ENCODE data around the gene BAD. TPM values are rescaled to one million over a fixed set of nuclear protein-coding genes. Genes with fewer than 3 reads are reported as not detected.

Gene BAD
- total RNA-seq, 1 experiment from 2014 or later = 67.4 TPM

DNA sequence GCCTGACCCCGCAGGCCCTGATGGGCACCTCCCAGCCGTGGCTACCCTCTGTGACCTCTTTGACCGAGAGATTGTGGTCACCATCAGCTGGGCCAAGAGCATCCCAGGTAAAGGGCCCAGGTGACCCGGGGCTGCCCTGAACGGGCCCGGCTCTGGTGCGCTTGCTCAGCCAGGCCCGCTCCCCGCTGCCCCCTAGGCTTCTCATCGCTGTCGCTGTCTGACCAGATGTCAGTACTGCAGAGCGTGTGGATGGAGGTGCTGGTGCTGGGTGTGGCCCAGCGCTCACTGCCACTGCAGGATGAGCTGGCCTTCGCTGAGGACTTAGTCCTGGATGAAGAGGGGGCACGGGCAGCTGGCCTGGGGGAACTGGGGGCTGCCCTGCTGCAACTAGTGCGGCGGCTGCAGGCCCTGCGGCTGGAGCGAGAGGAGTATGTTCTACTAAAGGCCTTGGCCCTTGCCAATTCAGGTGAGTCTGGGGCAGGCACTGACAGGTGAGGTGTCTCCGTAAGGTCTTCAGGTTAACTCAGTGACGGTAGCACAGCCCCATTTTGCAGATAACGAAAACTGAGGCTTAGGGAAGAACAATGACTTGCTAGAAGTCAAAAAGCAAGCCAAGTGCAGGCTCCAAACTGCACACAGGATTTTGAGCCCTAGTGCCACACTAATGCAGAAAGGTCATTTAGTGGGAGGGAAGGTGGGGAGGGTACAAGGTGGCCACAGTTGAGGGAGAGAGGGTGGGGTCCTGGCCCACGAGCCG is 30.5 kb upstream of the BAD start:
- H3K4me1 Mint-ChIP-seq (ENCODE audit: insufficient read depth, unreplicated experiment) = peaks cover 28% of the 10 kb centered on the region
- H3K36me3 Mint-ChIP-seq (ENCODE audit: insufficient read depth, unreplicated experiment) = peaks cover 59% of the 10 kb centered on the region
- intact Hi-C loops (cut with micrococcal nuclease) = no loop called here
- no peak for DNase-seq (ENCODE audit: unreplicated experiment)
- ChIA-PET CTCF (interaction anchor here (1.5 to 10.2 kb wide), 3 partner anchors 16 to 134 kb away, joined by 3 to 148 read pairs (median 95); partner anchors contain the start of gene RPS6KA4), POLR2A (interaction anchor here (1.3 to 5.8 kb wide), 3 partner anchors 12 to 69 kb away, joined by 5 to 285 read pairs (median 64); partner anchors contain the start of genes CCDC88B, ESRRA and PPP1R14B)
- H3K27me3 Mint-ChIP-seq (ENCODE audit: insufficient read depth, unreplicated experiment) = no peaks in the 10 kb centered on the region
- H3K27ac Mint-ChIP-seq (ENCODE audit: low read depth, unreplicated experiment) = no peak overlapping the region
- no TSS peak for BruUV-seq (replicated peaks)
- no peak overlapping the region for H3K4me3 Mint-ChIP-seq (ENCODE audit: unreplicated experiment)
- TF ChIP-seq, protein P1, sequence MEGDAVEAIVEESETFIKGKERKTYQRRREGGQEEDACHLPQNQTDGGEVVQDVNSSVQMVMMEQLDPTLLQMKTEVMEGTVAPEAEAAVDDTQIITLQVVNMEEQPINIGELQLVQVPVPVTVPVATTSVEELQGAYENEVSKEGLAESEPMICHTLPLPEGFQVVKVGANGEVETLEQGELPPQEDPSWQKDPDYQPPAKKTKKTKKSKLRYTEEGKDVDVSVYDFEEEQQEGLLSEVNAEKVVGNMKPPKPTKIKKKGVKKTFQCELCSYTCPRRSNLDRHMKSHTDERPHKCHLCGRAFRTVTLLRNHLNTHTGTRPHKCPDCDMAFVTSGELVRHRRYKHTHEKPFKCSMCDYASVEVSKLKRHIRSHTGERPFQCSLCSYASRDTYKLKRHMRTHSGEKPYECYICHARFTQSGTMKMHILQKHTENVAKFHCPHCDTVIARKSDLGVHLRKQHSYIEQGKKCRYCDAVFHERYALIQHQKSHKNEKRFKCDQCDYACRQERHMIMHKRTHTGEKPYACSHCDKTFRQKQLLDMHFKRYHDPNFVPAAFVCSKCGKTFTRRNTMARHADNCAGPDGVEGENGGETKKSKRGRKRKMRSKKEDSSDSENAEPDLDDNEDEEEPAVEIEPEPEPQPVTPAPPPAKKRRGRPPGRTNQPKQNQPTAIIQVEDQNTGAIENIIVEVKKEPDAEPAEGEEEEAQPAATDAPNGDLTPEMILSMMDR (IDR thresholded peaks at IDR 0.05; ENCODE audit: unreplicated experiment) = no peak
- no peaks in the 10 kb centered on the region for H3K9me3 Mint-ChIP-seq (ENCODE audit: unreplicated experiment)

- Mint-ChIP-seq H3K27me3 (ENCODE audit: insufficient read depth, unreplicated experiment) (no peaks in the 10 kb centered on the region), H3K4me1 (ENCODE audit: insufficient read depth, unreplicated experiment) (peaks cover 21% of the 10 kb centered on the region), H3K27ac (ENCODE audit: low read depth, unreplicated experiment) (no peak overlapping the region), H3K9me3 (ENCODE audit: unreplicated experiment) (no peaks in the 10 kb centered on the region), H3K4me3 (ENCODE audit: unreplicated experiment) (no peak overlapping the region), H3K36me3 (ENCODE audit: insufficient read depth, unreplicated experiment) (peaks cover 65% of the 10 kb centered on the region)
- CTCF ChIA-PET = interaction anchor here (1.0 to 10.2 kb wide), 4 partner anchors 17 to 135 kb away, joined by 3 to 148 read pairs (median 49); partner anchors contain the start of gene RPS6KA4
- intact Hi-C loops (cut with micrococcal nuclease) = no loop called here
- TF ChIP-seq, protein P1 (IDR thresholded peaks at IDR 0.05; ENCODE audit: unreplicated experiment) = no peak
- no TSS peak for BruUV-seq (replicated peaks)
- no peak for DNase-seq (ENCODE audit: unreplicated experiment)
- POLR2A ChIA-PET = interaction anchor here (1.3 to 5.8 kb wide), 2 partner anchors 11 to 68 kb away, joined by 5 to 64 read pairs; partner anchors contain the start of genes ESRRA and PPP1R14B
Observed at GRCh38 chr11:64314146-64314804, 29.8 kb upstream of the BAD start.

DNA sequence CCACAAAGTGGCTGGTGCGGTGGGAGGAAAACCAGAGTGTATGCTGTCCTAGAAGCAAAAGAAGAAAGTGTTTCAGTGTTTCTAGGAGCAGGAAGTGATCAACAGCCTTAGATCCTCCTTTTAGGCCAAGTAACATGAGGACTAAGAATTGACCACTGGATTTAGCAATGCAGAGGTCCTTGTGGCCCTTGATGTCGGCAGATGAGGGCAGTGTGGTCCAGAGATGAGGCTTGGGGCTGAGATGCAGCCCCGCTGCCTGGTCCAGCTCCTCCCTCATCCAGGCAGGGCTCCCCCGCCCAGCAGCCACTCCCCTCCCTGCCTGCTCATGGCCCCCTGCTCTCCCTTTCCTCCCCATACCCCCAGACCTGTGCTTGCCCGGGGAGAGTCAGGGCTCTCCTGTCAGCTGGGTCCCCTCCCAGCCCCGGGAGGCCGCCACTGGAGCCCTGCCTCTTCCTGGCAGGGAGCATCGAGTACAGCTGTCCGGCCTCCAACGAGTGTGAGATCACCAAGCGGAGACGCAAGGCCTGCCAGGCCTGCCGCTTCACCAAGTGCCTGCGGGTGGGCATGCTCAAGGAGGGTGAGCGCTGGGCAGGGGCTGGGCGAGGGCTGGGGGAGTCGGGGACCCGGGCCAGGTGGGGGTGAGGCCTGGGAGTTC is 29.2 kb upstream of the BAD start:
- Mint-ChIP-seq H3K36me3 (ENCODE audit: insufficient read depth, unreplicated experiment) (peaks cover 71% of the 10 kb centered on the region), H3K9me3 (ENCODE audit: unreplicated experiment) (no peaks in the 10 kb centered on the region), H3K4me1 (ENCODE audit: insufficient read depth, unreplicated experiment) (peaks cover 15% of the 10 kb centered on the region), H3K4me3 (ENCODE audit: unreplicated experiment) (no peak overlapping the region), H3K27me3 (ENCODE audit: insufficient read depth, unreplicated experiment) (no peaks in the 10 kb centered on the region), H3K27ac (ENCODE audit: low read depth, unreplicated experiment) (peak overlapping the region; percentile 61)
- intact Hi-C loops (cut with micrococcal nuclease) = no loop called here
- ChIA-PET CTCF (interaction anchor here (1.0 to 10.2 kb wide), 6 partner anchors 9 to 135 kb away, joined by 3 to 148 read pairs (median 4); partner anchors contain the start of gene RPS6KA4), POLR2A (interaction anchor here (0.6 to 5.8 kb wide), 4 partner anchors 11 to 67 kb away, joined by 3 to 64 read pairs (median 5); partner anchors contain the start of genes ESRRA and PPP1R14B)
- no peak for DNase-seq (ENCODE audit: unreplicated experiment)
- BruUV-seq (replicated peaks) = no TSS peak
- TF ChIP-seq, protein P1 (IDR thresholded peaks at IDR 0.05; ENCODE audit: unreplicated experiment) = no peak
